Measurements from ENCODE around the gene CCDC102A. TPM values are rescaled to one million over a fixed set of nuclear protein-coding genes. Genes with fewer than 3 reads are reported as not detected.
"Not testable (repeated sequence)": the region's sequence is repeated elsewhere in the genome, so short reads cannot be mapped to it uniquely, and the experiment has no call there.

The CCDC102A gene
- total RNA-seq, 1 experiment from 2014 or later = 9.5 TPM

GRCh38 chr16:57565461-57565860 lies 29.1 kb upstream of the CCDC102A start:
- no peak for DNase-seq (ENCODE audit: low read depth)

GRCh38 chr16:57564571-57565270 lies 28.4 kb upstream of the CCDC102A start:
- DNase-seq (ENCODE audit: low read depth) = peak; percentile 74

- DNase-seq (ENCODE audit: low read depth) = no peak
Measured at GRCh38 chr16:57563761-57564160, 27.4 kb upstream of the CCDC102A start.

GRCh38 chr16:57563487-57563750 lies 27.0 kb upstream of the CCDC102A start:
- no peak for DNase-seq (ENCODE audit: low read depth)

- no peak for DNase-seq (ENCODE audit: low read depth)
Measured at GRCh38 chr16:57562669-57563486, 26.5 kb upstream of the CCDC102A start.

- DNase-seq (ENCODE audit: low read depth) = no peak
Measured at GRCh38 chr16:57562066-57562465, 25.7 kb upstream of the CCDC102A start.

GRCh38 chr16:57559072-57559790 lies 22.9 kb upstream of the CCDC102A start:
- no peak for DNase-seq (ENCODE audit: low read depth)

GRCh38 chr16:57556941-57557541 lies 20.7 kb upstream of the CCDC102A start:
- DNase-seq (ENCODE audit: low read depth) = no peak

- DNase-seq (ENCODE audit: low read depth) = no peak
Measured at GRCh38 chr16:57555831-57556230, 19.5 kb upstream of the CCDC102A start.

- DNase-seq (ENCODE audit: low read depth) = no peak
Measured at GRCh38 chr16:57551057-57551456, 14.7 kb upstream of the CCDC102A start.

- no peak for DNase-seq (ENCODE audit: low read depth)
Measured at GRCh38 chr16:57549730-57550129, 13.4 kb upstream of the CCDC102A start.

GRCh38 chr16:57548408-57548807 lies 12.0 kb upstream of the CCDC102A start:
- no peak for DNase-seq (ENCODE audit: low read depth)

GRCh38 chr16:57547524-57547923 lies 11.2 kb upstream of the CCDC102A start:
- DNase-seq (ENCODE audit: low read depth) = not testable (repeated sequence)

- DNase-seq (ENCODE audit: low read depth) = no peak
Measured at GRCh38 chr16:57544124-57544653, 7.8 kb upstream of the CCDC102A start.

- no peak for DNase-seq (ENCODE audit: low read depth)
Measured at GRCh38 chr16:57541754-57542435, 5.5 kb upstream of the CCDC102A start.

- no peak for DNase-seq (ENCODE audit: low read depth)
Measured at GRCh38 chr16:57540906-57541753, 4.8 kb upstream of the CCDC102A start.

GRCh38 chr16:57540387-57540786 lies 4.0 kb upstream of the CCDC102A start:
- DNase-seq (ENCODE audit: low read depth) = no peak

- DNase-seq (ENCODE audit: low read depth) = no peak
Measured at GRCh38 chr16:57539072-57539796, 2.9 kb upstream of the CCDC102A start.

GRCh38 chr16:57538235-57538721 lies 1.9 kb upstream of the CCDC102A start:
- DNase-seq (ENCODE audit: low read depth) = no peak
